Heart left ventricle (tissue), 16 donors: ENCODE measurements around the gene LMOD3. TPM values are rescaled to one million over a fixed set of nuclear protein-coding genes. Genes with fewer than 3 reads are reported as not detected.

Experiments
- ATAC-seq, 4 donors: fragments of 200-7000 bp; cut with Tn5 transposase; one replicate each; pipeline ENCODE4 v1.9.1; 2020 to 2022; ENCODE audit warnings: moderate library complexity in 4 of 4, mild to moderate bottlenecking in 3 of 4, moderate number of reproducible peaks in 1 of 4
- DNase-seq, 5 donors: peaks; one replicate each; pipeline ENCODE4 v3.0.0-alpha.2; 2020
- H3K27ac ChIP-seq, 12 donors: fragments of 200-600 bp; sonication (generic) in 4 of 12; one replicate each; pipeline versions ENCODE4 v1.5.0 to v1.8.0; 2016 to 2022; ENCODE audit warnings: mild to moderate bottlenecking in 2 of 12
- H3K27me3 ChIP-seq, 9 donors: fragments of 200-600 bp; sonication (generic) in 2 of 9; one replicate each; pipeline versions ENCODE4 v1.5.1 to v1.8.0; 2016 to 2022; ENCODE audit warnings: mild to moderate bottlenecking in 3 of 9
- H3K36me3 ChIP-seq, 9 donors: fragments of 200-600 bp; sonication (generic) in 2 of 9; one replicate each; pipeline versions ENCODE4 v1.5.0 to v1.8.0; 2018 to 2022; ENCODE audit warnings: mild to moderate bottlenecking in 2 of 9
- H3K4me1 ChIP-seq, 12 donors: fragments of 200-600 bp; sonication (generic) in 4 of 12; one replicate each; pipeline versions ENCODE4 v1.5.0 to v1.8.0; 2016 to 2022; ENCODE audit warnings: mild to moderate bottlenecking in 3 of 12
- H3K4me3 ChIP-seq, 12 donors: fragments of 200-600 bp; sonication (generic) in 4 of 12; one replicate each; pipeline versions ENCODE4 v1.5.0 to v1.8.0; 2017 to 2022; ENCODE audit warnings: mild to moderate bottlenecking in 9 of 12, moderate library complexity in 4 of 12
- H3K9me3 ChIP-seq, 12 donors: fragments of 200-600 bp; sonication (generic) in 4 of 12; one replicate each; pipeline versions ENCODE4 v1.5.0 to v1.8.0; 2016 to 2022; ENCODE audit warnings: mild to moderate bottlenecking in 1 of 12
- CTCF ChIP-seq, 12 donors: fragments of 200-600 bp; sonication (generic) in 4 of 12; IDR thresholded peaks; one replicate each; pipeline versions ENCODE4 v1.5.0 to v1.8.0; 2018 to 2022; ENCODE audit warnings: antibody characterized with exemption in 12 of 12, mild to moderate bottlenecking in 5 of 12
- POLR2A ChIP-seq, 2 donors: fragments of 450-650 bp; IDR thresholded peaks; one replicate each; pipeline ENCODE4 v1.6.1; 2017; ENCODE audit warnings: antibody characterized with exemption in 2 of 2, mild to moderate bottlenecking in 2 of 2, moderate library complexity in 2 of 2
- WGBS, 4 donors: extraction: QIAGEN DNeasy Blood & Tissue Kit in 2 of 4; methylation state at CpG; one replicate each; pipeline versions ENCODE4 v1.1.5 to v1.1.7; 2013 to 2018; 5-methylcytosine and 5-hydroxymethylcytosine counted together
- intact Hi-C, 10 donors: fragments of 100-400 bp; cut with DNase I; formaldehyde crosslinking; loops; one replicate each; pipeline versions ENCODE4 v1.11.1 to v1.14.2; 2022
- polyA plus RNA-seq, 2 donors: library from polyadenylated mRNA; stranded (reverse); fragments of 200-250 nt; gene quantifications; one replicate each; pipeline ENCODE4 v1.2.3, GENCODE V29; 2013
- total RNA-seq, 9 donors: library from RNA; depleted of rRNA in 2 of 9; stranded (reverse); fragments of >200 nt in 2 of 9; fragmentation: NEBNext Ultra II Directional in 3 of 9; extraction: Animal tissue kit (Norgen Biotek cat#: 25700) in 3 of 9; gene quantifications; one replicate each; pipeline versions ENCODE4 v1.1.0 to v1.2.4, GENCODE V29; 2016 to 2023
- donor health status: ischemic (EF 13 %, LVEDD 7.1; RV severe dilation, severe dysfunction).
- donor health status: healthy with polysubstance abuse.
- donor health status: DM: no; HTN: yes; CAD: no.
- donor health status: DM: no; HTN: no; CAD: no.
- donor health status: ischemic (EF 25% LVEDD 6.9; RV normal size, moderate dysfunction).
- donor health status: ischemic (EF 25% LVEDD 5.7; RV mildly dilated, moderate dysfunction).
- donor health status: healthy.
- donor health status: DM: yes; HTN: yes; CAD: no.
- donor health status: ischemic (EF 35%, LVEDD 5.7; RV mildly dilated, moderate dysfunction).
- donor health status: nonischemic (EF 11% LVEDD 7.7; RV severe dilation, severe dysfunction).
- donor health status: DM: yes; HTN: yes; CAD: no.
- donor health status: PGD.
- donor health status: ischemic (EF 29% LVEDD 5.4; RV normal size, mild dysfunction).
- donor health status: nonischemic (EF 23%, LVEDD 6.1; RV moderate dilation, normal function).

LMOD3 gene
- total and polyA plus RNA-seq, 11 donors, result 38.6 to 233 (median 128) TPM

DNA sequence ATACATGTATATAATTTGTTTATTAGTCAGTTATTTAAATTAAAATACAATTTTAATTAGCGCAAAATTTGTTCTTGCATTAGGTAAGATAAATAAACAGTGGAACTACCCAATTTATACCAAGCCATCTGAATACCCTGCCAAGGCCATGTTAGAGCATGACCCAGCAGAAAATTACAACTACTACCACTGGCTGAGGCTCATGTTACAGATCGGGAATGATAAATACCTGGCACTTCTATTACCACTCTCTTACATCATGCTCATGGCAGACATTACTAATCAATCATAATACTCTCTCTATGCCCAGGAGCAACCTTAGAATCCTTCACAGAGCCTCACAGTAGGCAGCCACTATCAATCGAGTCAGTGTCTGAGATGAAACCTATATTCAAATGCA is 21.2 kb upstream of the LMOD3 start:
- Histone ChIP-seq H3K36me3 (no peaks in the 10 kb centered on the region), H3K27ac (no peak overlapping the region), H3K4me3 (no peak overlapping the region), H3K4me1 (peaks cover 0 to 7% (median 0%) of the 10 kb centered on the region in 12 donors), H3K27me3 (no peaks in the 10 kb centered on the region), H3K9me3 (no peaks in the 10 kb centered on the region)
- intact Hi-C loops, result no loop called here
- ATAC-seq, result no peak
- 89 to 92% (median 91%) methylated on average over 3 of the region's 3 CpGs for WGBS, 4 donors
- no peak for TF ChIP-seq CTCF (IDR thresholded peaks at IDR 0.05)
- no peak for TF ChIP-seq POLR2A (IDR thresholded peaks at IDR 0.05)
- DNase-seq, result no peak

DNA sequence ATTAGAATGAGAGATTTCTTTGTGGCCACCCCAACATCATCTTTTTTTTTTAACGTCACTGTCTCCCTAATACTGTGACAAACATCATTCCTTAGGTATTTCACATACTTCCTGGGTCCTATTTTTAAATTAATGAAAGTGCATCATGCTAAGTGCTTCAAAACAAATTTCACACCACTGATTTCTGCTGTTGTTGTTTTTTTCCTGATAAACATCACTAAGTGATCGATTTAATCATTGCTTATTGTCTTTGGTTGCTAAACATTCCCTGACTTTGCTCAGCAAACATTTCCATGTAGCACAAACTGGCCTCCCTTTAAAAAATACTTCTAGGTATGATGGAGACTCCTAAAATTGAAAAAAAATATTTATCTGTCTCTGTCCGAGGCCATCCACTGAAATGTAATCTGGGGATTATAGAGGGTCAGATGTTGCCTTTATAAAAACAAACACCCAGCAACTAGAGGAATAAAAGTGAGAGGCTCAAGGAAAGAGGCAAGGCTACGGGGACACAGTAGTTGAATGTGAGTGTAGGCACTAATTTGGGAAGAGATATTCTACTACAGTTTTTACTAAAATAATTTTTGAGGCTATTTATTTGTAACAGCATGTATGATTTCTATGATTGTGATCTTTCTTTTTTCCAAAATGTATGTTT is 20.5 kb upstream of the LMOD3 start:
- DNase-seq (no peak), ATAC-seq (no peak)
- TF ChIP-seq CTCF (IDR thresholded peaks at IDR 0.05) (no peak), POLR2A (IDR thresholded peaks at IDR 0.05) (no peak)
- Histone ChIP-seq H3K36me3 (no peaks in the 10 kb centered on the region), H3K9me3 (no peaks in the 10 kb centered on the region), H3K4me1 (peaks cover 0 to 7% (median 0%) of the 10 kb centered on the region in 12 donors), H3K27me3 (no peaks in the 10 kb centered on the region), H3K27ac (no peak overlapping the region), H3K4me3 (no peak overlapping the region)
- 72 to 84% (median 81%) methylated on average over 4 of the region's 4 CpGs for WGBS, 4 donors
- intact Hi-C loops, result no loop called here

DNA sequence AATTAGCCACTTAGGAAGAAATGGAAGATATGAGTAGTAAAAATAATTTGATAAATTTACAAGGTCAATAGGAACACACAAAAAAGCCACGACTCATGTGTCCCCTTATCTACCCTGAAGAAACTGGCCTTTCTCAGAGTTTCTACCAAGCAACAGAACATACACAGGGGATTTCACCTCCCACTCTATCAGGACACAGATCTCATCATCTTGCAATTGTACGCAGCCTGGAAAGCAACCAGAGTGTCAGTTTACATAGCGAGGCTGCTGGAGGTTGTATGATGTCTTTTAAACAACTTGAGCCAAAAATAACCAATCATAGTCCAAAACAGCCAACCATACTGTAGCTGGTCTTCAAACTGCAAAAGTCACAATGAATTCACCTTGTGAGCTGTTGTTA is 19.7 kb upstream of the LMOD3 start:
- DNase-seq (no peak), ATAC-seq (no peak)
- 31 to 48% (median 37%) methylated on average over 3 of the region's 3 CpGs for WGBS, 4 donors
- Histone ChIP-seq H3K27ac (no peak overlapping the region), H3K27me3 (no peaks in the 10 kb centered on the region), H3K36me3 (no peaks in the 10 kb centered on the region), H3K4me1 (peaks cover 0 to 7% (median 0%) of the 10 kb centered on the region in 12 donors), H3K4me3 (no peak overlapping the region), H3K9me3 (no peaks in the 10 kb centered on the region)
- intact Hi-C loops, result no loop called here
- TF ChIP-seq POLR2A (IDR thresholded peaks at IDR 0.05) (no peak), CTCF (IDR thresholded peaks at IDR 0.05) (no peak)

DNA sequence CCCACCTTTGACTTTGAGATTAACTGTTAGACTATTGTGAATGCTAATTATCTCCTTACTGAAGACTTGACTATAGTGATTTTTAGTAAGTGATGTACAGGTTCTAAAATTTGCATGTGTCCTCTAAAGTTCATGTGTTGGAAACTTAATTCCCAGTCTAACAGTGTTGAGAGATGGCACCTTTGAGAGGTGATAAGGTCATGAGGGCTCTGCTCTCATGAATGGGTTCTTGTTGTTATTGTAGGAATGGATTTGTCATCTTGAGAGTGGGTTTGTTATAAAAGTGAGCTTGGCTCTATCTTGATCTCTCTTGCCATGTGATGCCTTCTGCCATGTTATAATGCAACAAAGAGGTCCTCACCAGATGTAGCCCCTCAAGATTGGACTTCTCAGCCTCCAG is 18.9 kb upstream of the LMOD3 start:
- no peak for TF ChIP-seq CTCF (IDR thresholded peaks at IDR 0.05)
- no peak for TF ChIP-seq POLR2A (IDR thresholded peaks at IDR 0.05)
- H3K27ac ChIP-seq, result no peak overlapping the region
- H3K4me3 ChIP-seq, result no peak overlapping the region
- DNase-seq (no peak), ATAC-seq (no peak)
- no peaks in the 10 kb centered on the region for H3K27me3 ChIP-seq
- no peaks in the 10 kb centered on the region for H3K9me3 ChIP-seq
- H3K4me1 ChIP-seq, result peaks cover 0 to 7% (median 0%) of the 10 kb centered on the region in 12 donors
- intact Hi-C loops, result no loop called here
- no peaks in the 10 kb centered on the region for H3K36me3 ChIP-seq
